Measurements from ENCODE around the gene CRADD.

DNA sequence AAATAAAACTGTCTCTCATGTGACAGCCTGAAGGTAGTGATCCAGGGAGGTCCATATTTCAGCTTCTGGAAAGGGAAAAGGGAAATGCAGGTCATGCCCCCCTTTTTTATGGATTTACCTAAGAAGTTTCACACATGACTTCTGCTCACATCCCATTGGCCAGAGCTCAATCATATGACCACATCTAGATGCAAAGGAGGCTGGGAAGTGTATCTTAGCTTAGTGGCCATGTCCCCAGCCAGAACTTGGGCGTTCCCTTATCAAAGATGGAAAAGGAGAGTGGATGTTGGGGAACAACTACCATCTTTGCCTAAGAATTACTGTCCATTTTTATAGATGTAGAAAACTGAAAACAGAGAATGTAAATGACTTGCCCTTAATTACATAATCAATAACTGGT lies 26.5 kb upstream of the CRADD start:
- TF ChIP-seq, protein P1, sequence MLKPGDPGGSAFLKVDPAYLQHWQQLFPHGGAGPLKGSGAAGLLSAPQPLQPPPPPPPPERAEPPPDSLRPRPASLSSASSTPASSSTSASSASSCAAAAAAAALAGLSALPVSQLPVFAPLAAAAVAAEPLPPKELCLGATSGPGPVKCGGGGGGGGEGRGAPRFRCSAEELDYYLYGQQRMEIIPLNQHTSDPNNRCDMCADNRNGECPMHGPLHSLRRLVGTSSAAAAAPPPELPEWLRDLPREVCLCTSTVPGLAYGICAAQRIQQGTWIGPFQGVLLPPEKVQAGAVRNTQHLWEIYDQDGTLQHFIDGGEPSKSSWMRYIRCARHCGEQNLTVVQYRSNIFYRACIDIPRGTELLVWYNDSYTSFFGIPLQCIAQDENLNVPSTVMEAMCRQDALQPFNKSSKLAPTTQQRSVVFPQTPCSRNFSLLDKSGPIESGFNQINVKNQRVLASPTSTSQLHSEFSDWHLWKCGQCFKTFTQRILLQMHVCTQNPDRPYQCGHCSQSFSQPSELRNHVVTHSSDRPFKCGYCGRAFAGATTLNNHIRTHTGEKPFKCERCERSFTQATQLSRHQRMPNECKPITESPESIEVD (tag by site-specific recombination; IDR thresholded peaks at IDR 0.05): no peak
- no peak for TF ChIP-seq ZNF549 (tag by site-specific recombination; IDR thresholded peaks at IDR 0.05)
- no peak for TF ChIP-seq ZNF530 (tag by site-specific recombination; IDR thresholded peaks at IDR 0.05; ENCODE audit: low read depth)
- no peak for TF ChIP-seq CTCF (tag by site-specific recombination; IDR thresholded peaks at IDR 0.05)
- no peak for TF ChIP-seq ZBTB21 (tag by site-specific recombination; IDR thresholded peaks at IDR 0.05)
- no peak for TF ChIP-seq KLF8 (tag by site-specific recombination; IDR thresholded peaks at IDR 0.05)
- TF ChIP-seq MYNN (tag by site-specific recombination; IDR thresholded peaks at IDR 0.05; ENCODE audit: borderline replicate concordance): no peak
- TF ChIP-seq ZSCAN4 (tag by site-specific recombination; IDR thresholded peaks at IDR 0.05): no peak

All from HEK293 (cell line).